HUES6 (cell line): Measurements from ENCODE around the gene TEKT1.

Experiments used
- H3K27ac ChIP-seq: 2 replicates; pipeline ENCODE4 v1.7.0; 2013; ENCODE audit warnings: low read depth, mild to moderate bottlenecking, low read length, inconsistent platforms
- H3K27me3 ChIP-seq: 2 replicates; pipeline ENCODE4 v1.6.1; 2013; ENCODE audit warnings: low read length; ENCODE audit not compliant: control insufficient read depth, insufficient read depth
- H3K36me3 ChIP-seq: 2 replicates; pipeline ENCODE4 v1.6.1; 2013; ENCODE audit warnings: low read length; ENCODE audit not compliant: control insufficient read depth, insufficient read depth
- H3K4me1 ChIP-seq: 2 replicates; pipeline ENCODE4 v1.6.1; 2013; ENCODE audit warnings: low read length; ENCODE audit not compliant: control insufficient read depth, insufficient read depth
- H3K4me3 ChIP-seq: 2 replicates; pipeline ENCODE4 v1.5.1; 2013; ENCODE audit warnings: low read depth, low read length
- H3K9ac ChIP-seq: one replicate; pipeline ENCODE4 v1.6.1; 2013; ENCODE audit warnings: mild to moderate bottlenecking, low read length
- H3K9me3 ChIP-seq: 2 replicates; pipeline ENCODE4 v1.6.1; 2013; ENCODE audit warnings: low read depth, low read length; ENCODE audit not compliant: control insufficient read depth, insufficient read depth

TEKT1 gene

DNA sequence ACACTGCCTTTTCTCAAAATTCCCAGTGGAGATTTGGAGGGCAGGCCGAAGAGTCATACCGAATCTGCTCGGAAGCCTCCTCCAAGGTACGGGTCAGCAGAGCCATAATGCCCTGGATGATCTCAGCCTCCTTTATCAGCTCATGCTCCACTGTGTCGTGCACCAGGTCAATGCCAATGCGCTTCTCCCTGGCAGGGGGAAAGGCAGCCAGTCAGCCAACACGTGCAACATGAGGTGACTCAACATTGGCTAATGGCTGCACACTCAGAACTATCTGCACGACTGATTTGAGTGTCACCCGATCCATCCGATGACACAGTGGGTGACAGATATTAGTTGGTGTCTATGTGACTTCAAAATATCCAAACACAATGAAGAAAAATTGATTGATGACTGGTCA, 15.8 kb downstream of the TEKT1 start:
- H3K27ac ChIP-seq: no peak overlapping the region
- H3K4me1 ChIP-seq: no peaks in the 10 kb centered on the region
- no peak overlapping the region for H3K4me3 ChIP-seq
- peaks cover 20% of the 10 kb centered on the region for H3K27me3 ChIP-seq
- 0 out of 2 replicates have a peak, but pooled peaks cover 5% of the 10 kb centered on the region for H3K9me3 ChIP-seq
- H3K36me3 ChIP-seq: no peaks in the 10 kb centered on the region
- H3K9ac ChIP-seq: no peak overlapping the region

DNA sequence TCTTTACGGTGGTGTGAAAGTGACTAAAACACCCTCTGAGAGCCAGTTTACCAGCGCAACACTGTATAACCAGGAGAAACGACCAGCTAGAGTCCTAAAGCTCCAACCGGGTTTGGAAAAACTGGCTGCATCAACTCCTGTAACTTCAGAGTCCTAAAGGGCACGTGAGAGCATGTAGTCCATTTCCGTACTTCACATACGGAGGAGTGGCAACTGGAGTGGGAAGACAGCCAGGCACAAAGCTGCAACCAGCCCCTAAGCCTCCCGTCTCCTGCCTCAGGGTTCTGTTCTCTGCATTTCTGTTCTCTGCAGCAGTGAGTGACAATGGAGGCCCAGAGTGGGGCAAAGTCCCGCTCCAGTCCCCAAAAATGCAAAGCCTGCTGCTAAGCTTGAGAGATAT, 19.2 kb downstream of the TEKT1 start:
- Histone ChIP-seq H3K4me1 (no peaks in the 10 kb centered on the region), H3K9me3 (peaks cover 15% of the 10 kb centered on the region; the same call in 1 of the 2 replicates), H3K9ac (no peak overlapping the region), H3K27me3 (peaks cover 5% of the 10 kb centered on the region; the same call in 1 of the 2 replicates), H3K27ac (no peak overlapping the region), H3K36me3 (no peaks in the 10 kb centered on the region), H3K4me3 (no peak overlapping the region)

DNA sequence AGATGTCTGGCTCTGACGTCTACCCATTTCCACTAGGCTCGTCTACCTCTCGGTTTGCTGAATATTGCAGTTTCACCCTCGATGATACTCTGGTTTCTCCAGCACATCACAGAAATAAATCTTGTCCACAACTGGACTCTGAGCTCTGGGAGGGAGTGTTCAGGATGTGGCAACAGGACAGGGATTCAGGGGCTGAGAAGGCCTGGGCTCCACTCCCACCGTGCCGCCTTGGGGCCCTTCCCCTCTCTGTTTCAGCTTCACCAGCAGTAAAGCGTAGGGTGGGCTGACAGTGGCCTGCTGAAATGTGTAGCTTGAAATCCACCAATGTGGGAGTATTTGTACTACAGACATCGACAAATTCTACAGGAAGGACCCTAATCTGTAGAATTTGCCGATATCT, 20.0 kb downstream of the TEKT1 start:
- peaks cover 5% of the 10 kb centered on the region; the same call in 1 of the 2 replicates for H3K27me3 ChIP-seq
- no peaks in the 10 kb centered on the region for H3K4me1 ChIP-seq
- no peak overlapping the region for H3K4me3 ChIP-seq
- H3K9me3 ChIP-seq: peaks cover 15% of the 10 kb centered on the region; the same call in 1 of the 2 replicates
- no peak overlapping the region for H3K27ac ChIP-seq
- H3K36me3 ChIP-seq: no peaks in the 10 kb centered on the region
- H3K9ac ChIP-seq: no peak overlapping the region

- Histone ChIP-seq H3K9ac (no peak overlapping the region), H3K4me1 (no peaks in the 10 kb centered on the region), H3K4me3 (no peak overlapping the region), H3K27ac (no peak overlapping the region), H3K36me3 (no peaks in the 10 kb centered on the region), H3K27me3 (no peaks in the 10 kb centered on the region), H3K9me3 (no peaks in the 10 kb centered on the region)
These were observed 31.0 kb downstream of the TEKT1 start for GRCh38 chr17:6800422-6801027.

DNA sequence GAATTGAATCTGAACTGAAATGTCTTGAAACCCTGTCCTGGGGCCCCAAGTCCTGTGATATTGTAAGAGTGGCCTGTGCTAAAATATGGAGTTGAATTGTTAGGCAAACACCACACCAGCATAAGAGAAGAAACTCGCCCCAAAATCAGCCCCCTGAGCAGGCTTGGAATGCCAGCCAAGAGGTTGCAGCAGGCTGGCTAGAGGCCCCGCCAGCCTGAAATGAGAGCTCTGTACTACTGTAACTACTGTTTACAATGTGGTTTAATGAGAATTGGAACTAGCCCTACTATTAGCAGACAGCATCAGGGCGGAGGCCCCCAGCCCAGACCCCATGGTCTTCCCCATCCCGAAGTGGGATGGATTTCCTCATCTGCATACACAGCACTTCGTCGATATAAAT, 31.8 kb downstream of the TEKT1 start:
- no peak overlapping the region for H3K4me3 ChIP-seq
- H3K27ac ChIP-seq: no peak overlapping the region
- no peaks in the 10 kb centered on the region for H3K36me3 ChIP-seq
- no peak overlapping the region for H3K9ac ChIP-seq
- no peaks in the 10 kb centered on the region for H3K9me3 ChIP-seq
- H3K4me1 ChIP-seq: no peaks in the 10 kb centered on the region
- H3K27me3 ChIP-seq: no peaks in the 10 kb centered on the region

DNA sequence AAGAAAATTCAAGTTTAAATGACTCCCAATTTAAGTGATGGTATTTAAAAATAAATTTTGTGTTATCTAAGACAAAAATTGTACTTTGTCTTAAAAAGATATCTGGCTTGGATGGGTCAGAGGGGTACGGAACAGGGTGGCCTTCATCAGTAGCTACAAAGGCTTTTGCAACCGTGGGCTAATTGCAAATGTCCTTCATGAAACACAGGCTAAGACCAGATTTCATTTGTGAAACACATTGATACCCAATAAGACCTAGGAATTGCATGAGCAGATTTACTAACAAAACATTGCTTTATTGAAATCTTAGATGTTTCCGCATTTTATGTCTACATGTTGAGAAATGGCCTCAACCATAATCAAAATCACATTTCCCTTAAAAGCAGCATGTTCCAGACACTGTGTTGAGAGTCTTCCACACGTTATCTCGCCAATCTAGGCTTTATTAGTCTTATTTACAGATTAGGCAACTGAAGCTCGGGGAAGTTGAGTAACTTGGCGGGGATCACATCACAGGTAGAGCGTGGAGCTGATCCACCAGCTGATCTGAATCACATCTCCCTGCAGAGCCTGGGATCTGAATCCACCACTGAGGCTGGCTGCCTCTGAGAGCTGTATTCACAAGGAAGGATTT, 33.7 kb downstream of the TEKT1 start:
- no peak overlapping the region for H3K4me3 ChIP-seq
- H3K36me3 ChIP-seq: no peaks in the 10 kb centered on the region
- H3K27me3 ChIP-seq: no peaks in the 10 kb centered on the region
- H3K4me1 ChIP-seq: no peaks in the 10 kb centered on the region
- H3K9ac ChIP-seq: no peak overlapping the region
- no peak overlapping the region for H3K27ac ChIP-seq
- no peaks in the 10 kb centered on the region for H3K9me3 ChIP-seq

DNA sequence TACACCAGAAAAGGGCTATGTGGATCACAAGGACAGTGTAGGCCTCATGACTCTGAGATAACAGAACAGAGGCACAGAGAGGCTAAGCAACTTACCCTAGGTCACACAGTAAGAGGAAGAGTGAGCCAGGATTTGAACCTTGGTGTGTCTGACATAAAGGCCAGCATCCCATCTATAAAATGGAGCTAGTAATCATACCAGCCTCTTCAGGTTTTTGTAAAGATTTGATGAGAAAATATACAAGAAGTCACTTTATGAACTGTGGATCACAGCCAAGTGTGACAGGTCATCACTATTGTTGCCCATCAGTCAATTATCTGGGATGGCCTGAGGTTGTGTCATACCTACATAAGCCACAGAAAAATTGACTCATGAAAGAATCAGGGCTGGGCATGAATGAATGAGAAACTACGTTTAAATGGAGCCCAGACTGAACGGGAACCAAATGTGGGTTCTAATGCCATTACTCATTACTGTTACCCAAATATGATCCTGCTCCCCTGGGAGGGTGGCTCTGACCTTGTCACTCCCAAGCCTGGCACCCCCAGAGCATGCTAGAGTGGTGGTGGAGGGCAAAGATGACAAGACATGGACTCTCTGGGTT, 34.5 kb downstream of the TEKT1 start:
- no peaks in the 10 kb centered on the region for H3K36me3 ChIP-seq
- H3K9ac ChIP-seq: no peak overlapping the region
- no peak overlapping the region for H3K27ac ChIP-seq
- no peak overlapping the region for H3K4me3 ChIP-seq
- no peaks in the 10 kb centered on the region for H3K4me1 ChIP-seq
- H3K9me3 ChIP-seq: no peaks in the 10 kb centered on the region
- H3K27me3 ChIP-seq: peaks cover 7% of the 10 kb centered on the region; the same call in 1 of the 2 replicates

DNA sequence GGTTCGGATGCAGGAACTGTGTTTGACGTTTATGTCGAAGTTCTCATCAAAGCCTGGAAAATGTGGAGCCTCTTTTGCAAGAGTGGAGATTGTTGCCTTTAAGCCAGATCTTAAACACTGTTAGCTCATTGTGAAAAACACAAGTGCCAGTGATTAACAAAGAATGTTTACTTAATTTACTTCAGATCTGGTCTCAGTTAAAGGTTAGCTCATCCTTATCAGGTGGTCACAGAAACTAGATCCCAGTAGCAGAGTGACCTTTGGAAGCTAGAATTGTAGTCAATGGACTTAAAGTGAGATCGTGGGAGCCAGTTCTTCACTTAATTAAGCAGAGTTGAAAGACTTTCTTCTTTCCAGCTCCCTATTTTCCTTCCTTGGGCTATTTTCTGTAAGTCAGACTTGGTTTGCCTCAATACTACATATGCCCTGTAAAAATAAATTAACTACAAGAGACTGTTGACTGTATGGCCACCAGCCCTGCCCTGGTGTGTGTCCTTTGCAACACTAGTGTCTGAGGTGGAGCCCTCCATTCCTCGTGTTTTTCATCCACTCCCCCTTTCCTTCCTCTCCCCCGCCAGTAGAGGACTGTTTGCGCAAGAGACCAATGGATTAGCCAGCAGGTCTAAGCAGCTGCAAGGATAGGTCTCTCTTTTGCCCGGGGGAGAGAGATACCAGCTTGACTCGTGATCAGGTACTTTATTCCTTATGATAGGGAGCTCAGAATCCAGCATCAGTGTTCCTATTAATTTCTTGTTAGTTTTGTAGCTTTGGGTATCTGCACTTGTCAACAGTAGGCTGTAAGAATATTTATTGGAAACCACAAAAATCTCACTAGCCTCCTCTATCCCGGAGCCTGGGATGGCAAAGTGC, 35.3 kb downstream of the TEKT1 start:
- H3K27ac ChIP-seq: no peak overlapping the region
- H3K9ac ChIP-seq: no peak overlapping the region

GRCh38 chr17:6793748-6794493, 37.6 kb downstream of the TEKT1 start:
- no peaks in the 10 kb centered on the region for H3K4me1 ChIP-seq
- no peak overlapping the region for H3K9ac ChIP-seq
- peaks cover 25% of the 10 kb centered on the region for H3K27me3 ChIP-seq
- no peaks in the 10 kb centered on the region for H3K36me3 ChIP-seq
- no peaks in the 10 kb centered on the region for H3K9me3 ChIP-seq
- no peak overlapping the region for H3K4me3 ChIP-seq
- no peak overlapping the region for H3K27ac ChIP-seq

More for the DNA sequence above, 35.3 kb downstream of the TEKT1 start:
- Histone ChIP-seq H3K27me3 (peaks cover 12% of the 10 kb centered on the region; the same call in 1 of the 2 replicates), H3K9me3 (no peaks in the 10 kb centered on the region), H3K4me3 (no peak overlapping the region), H3K4me1 (no peaks in the 10 kb centered on the region), H3K36me3 (no peaks in the 10 kb centered on the region)

GRCh38 chr17:6789146-6789545, 42.4 kb downstream of the TEKT1 start:
- Histone ChIP-seq H3K9me3 (no peaks in the 10 kb centered on the region), H3K9ac (no peak overlapping the region), H3K27me3 (peaks cover 36% of the 10 kb centered on the region), H3K36me3 (no peaks in the 10 kb centered on the region), H3K4me1 (no peaks in the 10 kb centered on the region), H3K4me3 (no peak overlapping the region), H3K27ac (no peak overlapping the region)
